VCaP (cell line): ENCODE data around the gene ITPR3.

Experiments used
- H3K27ac ChIP-seq: fragments of 450-650 bp; 2 replicates; pipeline ENCODE4 v1.5.1; 2017
- CTCF ChIP-seq: fragments of 450-650 bp; conservative IDR thresholded peaks from 2 replicates; pipeline ENCODE4 v1.5.1; 2017; ENCODE audit warnings: mild to moderate bottlenecking, moderate library complexity

Gene ITPR3

GRCh38 chr6:33600761-33601160, 20.4 kb upstream of the ITPR3 start:
- no peak for TF ChIP-seq CTCF
- peak overlapping the region; percentile 63; the same call in 1 of the 2 replicates for H3K27ac ChIP-seq

GRCh38 chr6:33602180-33602579, 18.9 kb upstream of the ITPR3 start:
- no peak overlapping the region for H3K27ac ChIP-seq
- TF ChIP-seq CTCF: no peak

- no peak overlapping the region for H3K27ac ChIP-seq
- TF ChIP-seq CTCF: no peak
Observed at GRCh38 chr6:33604941-33605854, 15.9 kb upstream of the ITPR3 start.

- no peak overlapping the region for H3K27ac ChIP-seq
- TF ChIP-seq CTCF: no peak
Observed at GRCh38 chr6:33606642-33607041, 14.5 kb upstream of the ITPR3 start.

- no peak overlapping the region for H3K27ac ChIP-seq
- no peak for TF ChIP-seq CTCF
Observed at GRCh38 chr6:33607126-33607783, 13.9 kb upstream of the ITPR3 start.

- no peak overlapping the region for H3K27ac ChIP-seq
- TF ChIP-seq CTCF: peak; percentile 60
Observed at GRCh38 chr6:33607784-33608161, 13.3 kb upstream of the ITPR3 start.

- TF ChIP-seq CTCF: no peak
- H3K27ac ChIP-seq: no peak overlapping the region
Observed at GRCh38 chr6:33609019-33609418, 12.1 kb upstream of the ITPR3 start.
